Calu3 (cell line): ENCODE results near the gene XAGE1B. TPM values are rescaled to one million over a fixed set of nuclear protein-coding genes. Genes with fewer than 3 reads are reported as not detected.
"Not testable (repeated sequence)": the region's sequence is repeated elsewhere in the genome, so short reads cannot be mapped to it uniquely, and the experiment has no call there.

ENCODE experiments used
- Bru-seq: library from RNA; stranded (reverse); fragments of 400-500 nt; gene quantifications from one replicate; lab custom pipeline; 2021; lab: Mats Ljungman, UMichigan
- BruChase-seq, 2 experiments: library from RNA; stranded (reverse); fragments of 400-500 nt; gene quantifications; one replicate each; lab custom pipeline; 2021; lab: Mats Ljungman, UMichigan
- BruUV-seq: library from RNA; stranded (reverse); fragments of 400-500 nt; replicated peaks from 2 replicates; lab custom pipeline; 2021; lab: Mats Ljungman, UMichigan
- CTCF ChIA-PET: fragments of 300-600 bp; sonication (Branson Sonifier 250); formaldehyde crosslinking; loops from one replicate; lab custom pipeline; 2022; ENCODE audit warnings: antibody characterized with exemption; lab: Charles Lee
- DNase-seq: peaks from one replicate; pipeline ENCODE4 v3.0.0; 2022
- H3K27ac Mint-ChIP-seq: one replicate; pipeline ENCODE4 v1.8.0; 2022; ENCODE audit warnings: mixed read lengths; ENCODE audit not compliant: unreplicated experiment
- H3K27me3 Mint-ChIP-seq: one replicate; pipeline ENCODE4 v1.8.0; 2022; ENCODE audit warnings: mixed read lengths; ENCODE audit not compliant: unreplicated experiment
- H3K36me3 Mint-ChIP-seq: one replicate; pipeline ENCODE4 v1.8.0; 2022; ENCODE audit warnings: mild to moderate bottlenecking, moderate library complexity, mixed read lengths; ENCODE audit not compliant: insufficient read depth, unreplicated experiment
- H3K4me1 Mint-ChIP-seq: one replicate; pipeline ENCODE4 v1.8.0; 2022; ENCODE audit warnings: mild to moderate bottlenecking, low read depth, mixed read lengths; ENCODE audit not compliant: unreplicated experiment
- H3K4me3 Mint-ChIP-seq: one replicate; pipeline ENCODE4 v1.8.0; 2022; ENCODE audit warnings: mild to moderate bottlenecking, low read depth, moderate library complexity, mixed read lengths; ENCODE audit not compliant: unreplicated experiment
- H3K9me3 Mint-ChIP-seq: one replicate; pipeline ENCODE4 v1.8.0; 2022; ENCODE audit warnings: low read depth, mixed read lengths; ENCODE audit not compliant: unreplicated experiment
- intact Hi-C: fragments of 100-400 bp; cut with micrococcal nuclease; formaldehyde crosslinking; loops from one replicate; pipeline ENCODE4 v1.10.0; 2022; ENCODE audit not compliant: unreplicated experiment
- long read RNA-seq: library from polyadenylated mRNA; stranded (forward); transcript quantifications from one replicate; pipeline ENCODE4 v2.0.0, GENCODE V29; 2022
- total RNA-seq: library from RNA; stranded (reverse); gene quantifications from 2 replicates; pipeline ENCODE4 v1.2.3, GENCODE V29; 2022
- TF ChIP-seq, protein P1 (sequence below): fragments of 200-600 bp; IDR thresholded peaks from one replicate; pipeline ENCODE4 v1.8.0; 2022; ENCODE audit warnings: antibody characterized with exemption; ENCODE audit not compliant: unreplicated experiment

The XAGE1B gene
- total RNA-seq (not detected in 2 replicates), Bru-seq, nascent RNA (not detected), BruChase-seq, experiment 1, labeled RNA remaining after a 6-hour chase (not detected), BruChase-seq, experiment 2, labeled RNA remaining after a 2-hour chase (not detected)
- long read RNA-seq: 0 reads

GRCh38 chrX:52516987-52517325 is at the start of gene XAGE1B:
Gene XAGE1B, minus strand, starts transcription at chrX:52517063. Its CDS starts 1,536 bp downstream, at chrX:52515527.
- intact Hi-C loops: not testable (repeated sequence)

DNA sequence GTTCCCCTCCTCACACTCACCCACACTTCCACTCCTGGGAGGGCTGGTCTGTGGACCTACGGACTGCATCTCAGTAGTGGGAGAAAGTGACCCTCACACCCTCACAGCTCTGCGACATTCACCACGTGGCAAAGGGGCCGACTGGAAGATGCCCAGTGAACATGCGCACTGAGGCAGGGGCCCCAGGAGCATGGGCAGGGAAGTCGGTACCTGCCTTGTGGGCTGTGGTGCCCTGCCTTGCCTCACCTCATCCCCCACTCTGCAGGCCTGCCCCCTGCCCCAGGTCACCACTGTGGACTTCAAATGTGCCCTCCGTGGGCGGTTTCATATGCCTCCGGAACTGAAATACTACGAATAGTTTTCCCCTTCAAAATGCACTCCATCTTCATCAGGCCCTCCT is 46.2 kb upstream of the XAGE1B start:
- no peaks in the 10 kb centered on the region for H3K36me3 Mint-ChIP-seq
- TF ChIP-seq, protein P1, sequence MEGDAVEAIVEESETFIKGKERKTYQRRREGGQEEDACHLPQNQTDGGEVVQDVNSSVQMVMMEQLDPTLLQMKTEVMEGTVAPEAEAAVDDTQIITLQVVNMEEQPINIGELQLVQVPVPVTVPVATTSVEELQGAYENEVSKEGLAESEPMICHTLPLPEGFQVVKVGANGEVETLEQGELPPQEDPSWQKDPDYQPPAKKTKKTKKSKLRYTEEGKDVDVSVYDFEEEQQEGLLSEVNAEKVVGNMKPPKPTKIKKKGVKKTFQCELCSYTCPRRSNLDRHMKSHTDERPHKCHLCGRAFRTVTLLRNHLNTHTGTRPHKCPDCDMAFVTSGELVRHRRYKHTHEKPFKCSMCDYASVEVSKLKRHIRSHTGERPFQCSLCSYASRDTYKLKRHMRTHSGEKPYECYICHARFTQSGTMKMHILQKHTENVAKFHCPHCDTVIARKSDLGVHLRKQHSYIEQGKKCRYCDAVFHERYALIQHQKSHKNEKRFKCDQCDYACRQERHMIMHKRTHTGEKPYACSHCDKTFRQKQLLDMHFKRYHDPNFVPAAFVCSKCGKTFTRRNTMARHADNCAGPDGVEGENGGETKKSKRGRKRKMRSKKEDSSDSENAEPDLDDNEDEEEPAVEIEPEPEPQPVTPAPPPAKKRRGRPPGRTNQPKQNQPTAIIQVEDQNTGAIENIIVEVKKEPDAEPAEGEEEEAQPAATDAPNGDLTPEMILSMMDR: no peak
- CTCF ChIA-PET: no interaction called here
- no TSS peak for BruUV-seq
- no peaks in the 10 kb centered on the region for H3K4me1 Mint-ChIP-seq
- no peak for DNase-seq
- H3K27ac Mint-ChIP-seq: no peak overlapping the region
- H3K27me3 Mint-ChIP-seq: peaks cover 34% of the 10 kb centered on the region
- intact Hi-C loops: no loop called here
- no peaks in the 10 kb centered on the region for H3K9me3 Mint-ChIP-seq
- no peak overlapping the region for H3K4me3 Mint-ChIP-seq

More at GRCh38 chrX:52516987-52517325, at the start of gene XAGE1B:
- H3K36me3 Mint-ChIP-seq, H3K27ac Mint-ChIP-seq, CTCF ChIA-PET, H3K4me3 Mint-ChIP-seq, H3K27me3 Mint-ChIP-seq, BruUV-seq, DNase-seq, H3K4me1 Mint-ChIP-seq, H3K9me3 Mint-ChIP-seq: not testable (repeated sequence)

GRCh38 chrX:52558140-52558539 is 41.3 kb upstream of the XAGE1B start:
- H3K4me1 Mint-ChIP-seq: no peaks in the 10 kb centered on the region
- no TSS peak for BruUV-seq
- CTCF ChIA-PET: no interaction called here
- H3K27ac Mint-ChIP-seq: no peak overlapping the region
- H3K36me3 Mint-ChIP-seq: no peaks in the 10 kb centered on the region
- H3K4me3 Mint-ChIP-seq: no peak overlapping the region
- intact Hi-C loops: no loop called here
- H3K9me3 Mint-ChIP-seq: no peaks in the 10 kb centered on the region
- no peak for DNase-seq
- H3K27me3 Mint-ChIP-seq: peaks cover 42% of the 10 kb centered on the region
- TF ChIP-seq, protein P1: no peak

GRCh38 chrX:52556741-52557140 is 39.9 kb upstream of the XAGE1B start:
- Mint-ChIP-seq H3K9me3 (peaks cover 3% of the 10 kb centered on the region), H3K27me3 (peaks cover 42% of the 10 kb centered on the region), H3K4me3 (no peak overlapping the region), H3K36me3 (no peaks in the 10 kb centered on the region), H3K27ac (no peak overlapping the region), H3K4me1 (no peaks in the 10 kb centered on the region)
- intact Hi-C loops: no loop called here
- TF ChIP-seq, protein P1: no peak
- CTCF ChIA-PET: no interaction called here
- no TSS peak for BruUV-seq
- no peak for DNase-seq

DNA sequence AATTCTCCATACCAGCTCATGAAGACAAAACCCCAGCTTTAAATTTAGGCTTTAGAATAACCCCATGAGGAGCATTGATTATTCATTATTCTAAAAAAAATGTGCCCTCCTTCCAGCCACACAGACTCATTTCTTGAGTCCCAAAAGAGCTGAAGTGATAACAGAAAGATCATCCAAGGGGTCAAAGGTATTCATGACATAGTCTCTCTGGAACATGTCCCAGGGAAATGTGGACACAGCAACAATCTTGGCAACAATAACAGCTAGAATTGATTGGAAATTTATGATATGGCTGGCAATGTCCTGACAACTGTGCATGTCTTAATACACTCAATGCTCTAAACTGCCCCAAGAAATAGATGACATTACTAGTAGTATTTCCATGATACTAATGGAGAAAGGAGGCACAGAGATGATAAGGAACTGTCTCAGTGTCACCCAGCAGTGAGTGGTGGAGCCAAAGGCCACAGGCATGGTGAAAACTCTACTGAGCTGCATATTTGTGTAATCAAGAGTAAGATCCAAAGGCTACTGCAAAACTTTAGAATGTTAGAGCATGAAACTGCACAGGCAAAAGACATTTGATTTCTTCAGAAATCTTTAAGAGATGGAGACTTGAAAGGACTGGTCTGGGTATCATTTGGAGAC is 37.3 kb upstream of the XAGE1B start:
- TF ChIP-seq, protein P1: no peak
- H3K36me3 Mint-ChIP-seq: no peaks in the 10 kb centered on the region
- H3K27ac Mint-ChIP-seq: no peak overlapping the region
- CTCF ChIA-PET: no interaction called here
- DNase-seq: no peak
- no TSS peak for BruUV-seq
- no peak overlapping the region for H3K4me3 Mint-ChIP-seq
- H3K9me3 Mint-ChIP-seq: peaks cover 3% of the 10 kb centered on the region
- intact Hi-C loops: no loop called here
- peaks cover 63% of the 10 kb centered on the region for H3K27me3 Mint-ChIP-seq
- H3K4me1 Mint-ChIP-seq: no peaks in the 10 kb centered on the region

GRCh38 chrX:52548769-52549168 is 31.9 kb upstream of the XAGE1B start:
- H3K36me3 Mint-ChIP-seq, intact Hi-C loops, H3K4me3 Mint-ChIP-seq, H3K4me1 Mint-ChIP-seq, H3K27ac Mint-ChIP-seq, H3K9me3 Mint-ChIP-seq, CTCF ChIA-PET, BruUV-seq, DNase-seq: not testable (repeated sequence)
- H3K27me3 Mint-ChIP-seq: peaks cover 37% of the 10 kb centered on the region
